Mucosa of gallbladder (tissue), 1 donor: Measurements from ENCODE around the gene LHX8. TPM values are rescaled to one million over a fixed set of nuclear protein-coding genes. Genes with fewer than 3 reads are reported as not detected.
"Not testable (repeated sequence)": the region's sequence is repeated elsewhere in the genome, so short reads cannot be mapped to it uniquely, and the experiment has no call there.

Experiments used
- DNase-seq: peaks from one replicate; pipeline ENCODE4 v3.0.0-alpha.2; 2020; ENCODE audit warnings: low spot score
- total RNA-seq: library from RNA; stranded (reverse); gene quantifications from one replicate; pipeline ENCODE4 v1.2.1, GENCODE V29; 2021
- donor health status: DM: no; HTN: no; CAD: no.

LHX8 gene
- total RNA-seq, 1 donor from 2014 or later, result 0.83 TPM

DNA sequence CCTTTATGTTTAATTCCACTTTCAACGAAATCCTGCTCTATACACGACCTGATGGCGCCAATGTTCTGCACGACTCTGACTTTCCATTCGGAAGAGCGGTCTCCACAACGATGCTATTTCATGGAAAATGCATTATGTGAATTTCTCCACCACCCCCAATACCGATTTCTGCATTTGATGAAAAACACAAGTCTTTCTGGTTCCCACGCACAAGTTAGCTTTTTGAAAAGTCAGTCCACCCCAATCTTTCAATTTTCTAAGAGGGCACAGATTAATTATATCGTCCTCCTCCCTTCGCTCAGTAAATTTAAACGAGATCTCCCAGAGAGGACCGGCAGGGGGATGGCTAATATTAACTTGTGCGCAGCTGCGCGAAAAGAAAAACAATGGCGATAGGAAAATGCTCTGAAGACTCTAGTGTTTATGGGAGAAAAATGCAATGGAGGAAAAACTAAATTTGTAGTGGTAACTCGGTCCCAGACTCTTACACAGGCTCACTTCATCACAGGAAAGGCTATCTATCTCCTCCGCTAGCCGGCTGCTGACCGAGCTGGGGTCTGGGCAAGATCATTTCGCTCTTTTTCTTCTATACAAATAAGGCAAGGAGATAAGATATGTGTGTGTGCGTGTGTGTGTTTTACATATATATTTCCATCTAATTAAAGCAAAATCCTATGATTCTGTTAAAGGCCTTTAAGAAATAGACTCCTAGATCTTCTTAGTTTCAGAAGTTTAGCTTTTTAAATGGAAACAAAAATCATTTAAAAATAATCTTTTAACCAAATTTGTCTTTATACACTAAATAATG, 1.2 kb upstream of the LHX8 start:
- no peak for DNase-seq

DNA sequence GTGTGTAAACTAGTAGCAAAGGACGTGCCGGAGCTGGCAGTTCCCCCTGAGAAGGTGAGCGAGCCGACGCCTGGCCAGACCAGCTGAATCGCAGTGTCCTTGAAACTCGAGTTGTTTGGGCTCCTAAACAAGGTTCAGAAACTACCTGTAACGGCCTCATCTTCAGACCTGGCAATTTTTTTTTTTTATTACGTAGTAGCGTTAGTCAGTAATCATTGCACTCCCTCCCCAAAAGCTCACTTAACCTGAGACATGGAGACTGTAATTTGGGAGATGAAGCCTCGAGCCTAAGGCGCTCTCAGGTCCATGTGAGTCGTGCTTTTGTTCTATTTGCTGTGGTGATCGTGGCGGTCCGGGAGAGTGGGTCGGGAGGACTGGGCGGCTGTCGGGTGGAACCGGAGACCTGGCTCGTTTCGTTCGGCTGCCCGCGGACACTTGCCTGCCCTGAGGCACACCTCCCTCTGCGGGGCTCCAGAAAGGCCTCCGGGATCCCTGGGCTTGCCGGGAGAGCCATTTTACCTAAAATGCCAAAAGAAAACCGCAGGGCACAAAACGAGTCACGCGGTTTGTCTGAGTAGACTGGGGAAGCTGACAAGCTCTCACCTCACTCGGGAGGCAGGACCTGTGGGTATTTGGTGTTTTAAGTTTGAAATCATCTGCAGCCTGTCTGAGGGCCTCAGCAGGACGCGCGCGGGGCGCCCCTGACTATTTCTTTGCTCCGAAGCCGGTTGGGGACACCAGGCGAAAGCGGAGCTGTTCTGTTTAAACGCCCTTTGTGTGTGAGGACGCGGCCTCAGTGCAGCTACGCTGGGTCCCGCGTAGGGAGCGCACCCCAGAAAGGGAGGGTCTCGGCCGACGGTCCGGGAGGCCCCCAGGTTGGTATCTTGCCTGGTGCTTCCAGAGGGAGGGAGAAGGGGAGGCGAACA, 722 bp downstream of the LHX8 start:
- no peak for DNase-seq

DNA sequence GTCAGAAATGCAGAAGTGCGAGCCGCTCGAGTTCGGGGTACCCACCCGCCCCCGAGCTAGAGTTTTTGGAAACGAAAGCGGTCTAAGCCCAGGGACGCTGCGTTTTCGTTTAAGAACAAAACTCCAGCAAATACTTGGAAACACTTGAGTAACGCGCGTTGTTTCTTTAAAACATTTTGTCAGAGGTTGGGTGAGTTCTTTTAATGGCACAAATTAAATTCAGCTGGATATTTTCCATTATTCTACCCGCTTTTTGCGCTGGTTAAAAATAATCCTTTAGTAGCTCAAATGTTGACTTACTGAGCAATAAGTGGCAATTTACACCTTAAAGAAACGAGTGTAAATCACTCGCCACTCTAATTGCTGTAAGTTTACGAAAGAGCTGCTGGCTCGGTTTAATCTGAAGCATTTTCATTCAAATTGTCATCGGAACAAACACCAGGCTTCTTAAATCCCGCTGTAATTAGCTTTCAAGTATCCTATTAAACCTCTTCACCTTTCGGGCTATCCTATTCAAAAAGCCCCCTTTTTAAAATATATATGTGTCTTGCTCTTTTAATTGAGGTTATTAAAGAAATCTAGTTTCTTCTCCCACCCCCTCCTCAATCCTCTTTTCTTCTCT, 1.5 kb downstream of the LHX8 start:
- DNase-seq, result no peak

DNA sequence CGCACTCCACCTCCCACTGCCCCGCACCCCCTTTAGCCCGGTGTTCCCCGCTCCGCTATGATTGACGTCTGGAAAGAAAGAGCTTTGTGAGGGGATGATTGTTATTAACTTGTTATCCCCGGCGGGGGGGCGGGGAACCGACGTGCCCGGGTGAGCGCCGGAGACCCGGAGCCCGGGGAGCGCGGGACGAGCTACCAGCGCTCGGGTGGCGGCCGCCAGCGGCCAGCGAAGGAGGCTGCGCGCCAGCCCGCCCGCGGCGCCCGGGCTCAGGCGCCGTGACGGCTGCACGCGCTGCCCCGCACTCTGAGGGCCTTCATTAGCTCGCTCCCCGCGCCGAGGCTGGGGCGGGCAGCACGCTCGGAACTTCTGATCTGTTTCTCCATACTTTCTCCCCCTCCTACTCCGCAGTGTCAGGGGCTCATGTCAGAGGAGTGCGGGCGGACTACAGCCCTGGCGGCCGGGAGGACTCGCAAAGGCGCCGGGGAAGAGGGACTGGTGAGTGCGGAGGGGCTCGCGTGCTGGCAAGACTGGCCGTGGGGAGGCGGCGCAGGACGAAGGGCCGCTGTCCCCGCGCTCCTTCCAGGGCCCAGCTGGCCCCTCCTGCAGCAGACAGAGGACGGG, 2.1 kb downstream of the LHX8 start:
- no peak for DNase-seq

DNA sequence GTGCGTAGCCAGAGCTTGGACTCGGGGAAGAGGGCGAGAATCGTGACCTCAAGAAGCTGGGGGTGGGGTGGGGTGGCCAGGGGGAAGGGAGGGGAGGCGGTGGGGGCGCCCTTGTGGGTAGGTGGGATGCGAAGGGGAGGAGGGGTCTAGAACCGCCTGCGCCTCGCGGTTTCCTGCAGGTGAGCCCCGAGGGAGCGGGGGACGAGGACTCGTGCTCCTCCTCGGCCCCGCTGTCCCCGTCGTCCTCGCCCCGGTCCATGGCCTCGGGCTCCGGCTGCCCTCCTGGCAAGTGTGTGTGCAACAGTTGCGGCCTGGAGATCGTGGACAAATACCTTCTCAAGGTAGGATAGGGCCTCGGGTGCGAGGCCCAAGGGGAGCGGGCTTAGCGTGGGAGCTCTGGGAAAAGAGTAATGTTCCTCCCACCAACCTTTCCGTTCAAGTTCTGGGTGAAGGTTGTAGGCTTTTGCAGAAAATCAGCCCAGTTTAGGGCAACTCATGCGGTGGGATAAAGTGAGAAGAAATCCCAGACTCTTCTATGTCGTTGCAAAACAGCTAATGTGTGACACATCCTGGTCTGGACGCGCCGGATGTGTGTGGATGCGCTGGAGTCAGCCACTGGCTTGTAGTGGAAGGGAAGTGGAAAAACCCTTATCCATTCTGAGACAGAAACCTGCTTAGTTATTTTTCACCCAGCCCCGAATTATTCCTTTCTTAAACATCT, 2.9 kb downstream of the LHX8 start:
- DNase-seq, result no peak

DNA sequence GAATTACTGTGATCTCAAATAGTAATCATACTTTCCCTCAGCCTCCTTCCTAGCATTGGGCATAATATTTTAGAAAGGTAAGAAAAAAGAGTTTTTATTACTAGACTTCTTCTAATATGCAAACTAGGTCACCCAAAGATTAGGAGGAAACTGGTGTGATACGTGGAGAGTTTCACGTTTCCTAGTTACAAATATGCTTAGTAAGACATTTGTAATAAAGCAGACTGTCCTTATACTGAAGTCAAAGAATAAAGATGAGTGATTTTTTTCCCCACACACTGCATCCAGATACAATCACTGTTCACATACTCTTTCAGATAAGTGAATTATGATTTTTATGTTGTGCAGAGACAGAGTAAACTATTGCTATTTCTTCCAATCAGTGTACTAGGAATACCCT, 17.9 kb downstream of the LHX8 start:
- DNase-seq, result no peak

DNA sequence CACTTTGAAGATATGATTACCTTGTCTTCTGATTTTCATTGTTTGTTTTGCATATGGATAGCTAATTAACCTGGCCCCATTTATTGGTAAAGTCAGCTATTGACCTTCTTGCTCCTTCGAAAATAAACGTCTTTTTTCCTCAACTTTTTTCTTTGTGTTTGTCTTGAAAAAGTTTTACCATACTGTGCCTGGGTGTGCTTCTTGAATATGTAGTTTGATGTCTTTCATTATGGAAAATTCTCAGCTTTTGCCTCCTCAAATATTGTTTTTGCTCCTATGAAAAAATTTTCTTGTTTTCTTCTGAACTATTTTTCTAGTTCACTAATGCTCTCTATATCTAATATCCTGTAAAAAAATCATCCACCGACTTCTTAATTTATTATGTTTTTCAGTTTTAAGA, 25.0 kb downstream of the LHX8 start:
- no peak for DNase-seq

DNA sequence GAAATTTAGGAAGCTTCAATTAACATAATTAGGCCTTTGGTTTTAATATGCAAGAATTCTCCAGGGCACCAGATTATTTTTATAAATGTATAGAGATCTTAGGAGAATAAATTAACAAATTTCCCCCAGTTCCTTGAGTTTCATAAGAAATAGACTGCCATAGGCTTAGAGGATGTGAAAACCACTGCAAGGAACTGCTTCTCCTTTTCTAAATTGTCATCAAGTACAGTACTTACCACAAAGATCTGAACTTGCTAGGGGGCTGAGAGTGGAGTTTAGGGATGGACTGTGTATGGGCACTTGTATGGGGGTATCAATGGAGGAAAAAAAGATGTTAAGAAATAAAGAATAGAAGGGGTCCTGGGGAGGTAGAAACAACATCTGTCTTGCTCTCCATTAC, 31.1 kb downstream of the LHX8 start:
- no peak for DNase-seq

DNA sequence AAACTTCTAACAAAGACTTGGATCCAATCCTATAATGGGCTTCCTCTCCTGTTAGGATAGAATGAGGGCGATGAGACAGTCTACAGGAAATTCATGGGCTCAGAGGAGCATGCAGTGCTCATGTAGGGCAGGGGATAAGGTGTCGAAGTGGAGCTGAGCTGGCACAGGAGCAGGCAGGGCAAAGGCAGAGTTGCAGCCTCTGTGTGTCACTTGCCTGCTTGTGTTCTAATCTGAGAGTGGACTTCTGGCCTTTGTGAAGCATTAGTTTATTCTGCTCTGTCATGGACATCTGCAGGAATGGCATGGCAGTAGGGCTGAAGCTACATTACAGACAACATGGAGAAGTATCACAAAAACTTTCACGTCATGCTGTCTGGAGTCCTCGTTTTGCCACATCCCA, 32.6 kb downstream of the LHX8 start:
- DNase-seq, result no peak

DNA sequence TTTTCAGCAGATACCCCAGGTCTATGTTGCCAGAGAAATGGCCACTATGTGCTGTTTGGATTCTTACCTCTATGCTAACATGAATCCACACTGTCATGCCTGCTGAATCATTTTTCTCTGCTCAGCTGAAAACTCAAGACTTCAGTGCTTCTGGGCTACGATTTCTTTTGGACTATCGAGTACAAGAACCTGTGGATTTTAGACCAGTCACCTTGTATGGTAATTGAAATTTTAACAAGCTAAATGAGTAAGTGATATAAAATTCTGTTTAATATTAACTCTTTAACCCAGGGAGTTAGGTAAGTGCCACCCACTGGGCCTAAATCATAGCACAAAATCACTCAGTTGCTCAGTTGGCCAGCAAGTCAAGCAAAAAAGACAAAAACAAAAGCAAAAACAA, 35.8 kb downstream of the LHX8 start:
- no peak for DNase-seq

DNA sequence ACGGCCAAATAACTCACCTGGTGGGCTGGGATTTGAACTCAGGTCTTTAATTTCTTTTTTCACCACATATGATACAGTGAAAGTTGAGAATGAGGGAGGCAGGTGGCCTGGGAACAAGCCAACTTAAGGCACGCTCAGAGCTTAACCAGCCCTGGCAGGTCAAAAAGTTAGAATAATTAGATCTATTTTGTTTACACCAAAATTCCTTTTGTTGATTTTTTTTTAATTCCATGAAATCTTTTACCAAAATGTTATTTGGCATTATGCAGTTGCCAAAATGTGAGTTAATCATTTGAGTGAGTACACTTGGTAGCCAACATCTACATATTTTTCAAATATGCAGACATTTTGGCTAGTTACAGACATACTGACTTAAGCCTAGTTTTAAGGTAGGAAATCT, 36.8 kb downstream of the LHX8 start:
- DNase-seq, result no peak

DNA sequence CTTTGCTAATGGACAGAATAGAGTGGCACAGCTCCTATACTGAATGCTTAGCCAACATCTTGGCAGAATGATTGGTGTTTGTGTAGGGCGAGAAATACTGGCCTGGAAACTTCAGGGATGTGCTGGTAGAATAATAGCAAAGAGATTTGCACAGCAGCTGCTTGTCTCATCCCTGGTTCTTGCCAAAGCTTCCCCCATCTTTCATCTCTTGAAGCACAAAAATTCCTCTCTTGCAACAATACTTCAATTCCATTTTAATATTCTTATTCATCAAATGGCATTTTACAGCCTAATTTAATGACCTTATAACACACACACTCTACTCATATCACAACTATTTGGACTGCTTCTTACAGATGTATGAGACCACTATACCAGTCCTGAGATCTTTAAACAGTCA, 37.7 kb downstream of the LHX8 start:
- no peak for DNase-seq

DNA sequence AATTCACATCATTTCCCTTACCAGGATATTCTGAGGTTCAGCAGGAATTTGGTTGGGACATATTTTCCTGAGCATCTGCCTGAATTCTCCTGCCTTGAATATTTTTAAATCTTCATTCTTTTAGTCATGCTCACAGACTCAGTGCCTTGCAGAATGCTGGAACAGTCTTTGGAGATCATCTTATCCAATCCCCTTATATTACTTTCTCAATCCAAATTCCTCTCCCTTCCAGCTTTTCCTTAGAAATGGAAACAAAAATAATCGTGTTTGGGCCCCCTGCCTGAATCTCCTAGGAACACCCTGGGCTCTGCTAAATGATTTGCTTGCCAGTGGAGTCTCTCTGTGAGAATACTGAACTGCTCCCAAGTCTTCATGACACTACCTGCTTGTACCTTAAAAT, 38.4 kb downstream of the LHX8 start:
- DNase-seq, result no peak

DNA sequence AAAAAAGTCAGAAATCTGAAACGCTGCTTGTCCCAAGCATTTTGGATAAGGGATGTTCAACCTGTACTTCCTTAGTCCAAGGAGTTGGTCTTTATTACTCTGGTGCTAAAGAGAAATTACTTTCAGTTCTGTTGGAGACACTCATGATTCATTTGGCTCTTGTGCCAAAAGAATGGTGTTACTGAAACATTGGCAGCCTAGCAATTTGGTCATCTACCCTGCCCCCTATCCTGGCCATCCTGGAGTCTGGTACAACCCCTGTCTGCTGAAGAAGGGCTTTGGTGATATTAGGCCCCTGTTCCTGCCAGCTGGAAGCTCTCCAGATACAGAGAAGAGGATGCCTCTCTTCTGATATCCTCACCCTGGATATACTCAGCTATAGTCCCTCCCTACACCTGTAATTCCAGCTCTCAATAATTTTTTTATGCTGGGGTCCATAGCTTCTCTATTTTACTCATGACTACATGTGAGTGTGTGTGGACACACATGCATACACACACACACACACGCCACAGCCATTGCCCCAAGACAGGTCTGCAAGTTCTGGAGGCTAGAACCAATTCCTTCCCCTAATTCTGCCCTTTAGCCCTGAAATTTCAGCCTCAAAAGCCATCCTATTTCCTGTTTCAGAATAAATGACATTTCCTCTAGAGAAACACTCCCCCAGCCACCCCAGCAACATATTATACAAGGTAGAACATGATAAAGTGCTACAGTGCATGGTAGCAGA, 40.0 kb downstream of the LHX8 start:
- no peak for DNase-seq

DNA sequence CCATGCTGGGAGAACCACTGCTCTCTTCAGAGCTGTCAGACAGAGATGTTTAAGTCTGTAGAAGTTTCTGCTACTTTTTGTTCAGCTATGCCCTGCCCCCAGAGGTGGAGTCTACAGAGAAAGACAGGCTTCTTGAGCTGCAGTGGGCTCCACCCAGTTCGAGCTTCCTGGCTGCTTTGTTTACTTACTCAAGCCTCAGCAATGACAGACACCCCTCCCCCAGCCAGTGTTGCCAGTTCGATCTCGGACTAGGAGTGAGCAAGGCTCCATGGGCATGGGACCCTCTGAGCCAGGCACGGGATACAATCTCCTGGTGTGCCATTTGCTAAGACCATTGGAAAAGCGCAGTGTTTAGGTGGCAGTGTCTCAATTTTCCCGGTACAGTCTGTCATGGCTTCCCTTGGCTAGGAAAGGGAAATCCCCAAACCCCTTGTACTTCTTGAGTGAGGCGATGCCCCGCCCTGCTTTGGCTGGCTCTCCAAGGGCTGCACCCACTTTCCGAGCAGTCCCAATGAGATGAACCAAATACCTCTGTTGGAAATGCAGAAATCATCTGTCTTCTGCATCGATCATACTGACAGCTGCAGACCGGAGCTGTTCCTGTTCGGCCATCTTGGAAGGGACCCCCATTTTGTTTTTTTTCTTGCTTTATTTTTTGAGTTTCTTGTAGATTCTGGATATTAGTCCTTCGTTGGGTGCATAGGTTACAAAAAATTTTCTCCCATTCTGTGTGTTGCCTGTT, 47.2 kb downstream of the LHX8 start:
- not testable (repeated sequence) for DNase-seq

DNA sequence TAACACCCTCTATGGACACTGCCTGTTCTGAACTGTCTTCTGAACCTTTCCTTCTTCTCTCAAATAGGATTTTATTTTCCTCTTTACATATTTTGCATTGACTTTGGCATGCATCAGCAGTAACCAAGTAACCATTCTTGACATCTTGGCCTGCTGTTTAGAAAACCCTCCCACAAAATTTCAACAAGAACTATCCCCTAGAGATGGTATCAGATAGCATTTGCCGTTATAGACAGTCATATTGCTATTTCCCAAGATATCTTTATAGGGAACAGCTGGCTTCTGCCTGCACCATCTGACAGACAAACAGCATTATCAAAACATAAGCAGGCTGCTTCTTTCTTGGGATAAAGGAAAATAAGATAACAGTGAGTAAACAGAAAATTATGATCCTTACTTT, 54.7 kb downstream of the LHX8 start:
- DNase-seq, result no peak

DNA sequence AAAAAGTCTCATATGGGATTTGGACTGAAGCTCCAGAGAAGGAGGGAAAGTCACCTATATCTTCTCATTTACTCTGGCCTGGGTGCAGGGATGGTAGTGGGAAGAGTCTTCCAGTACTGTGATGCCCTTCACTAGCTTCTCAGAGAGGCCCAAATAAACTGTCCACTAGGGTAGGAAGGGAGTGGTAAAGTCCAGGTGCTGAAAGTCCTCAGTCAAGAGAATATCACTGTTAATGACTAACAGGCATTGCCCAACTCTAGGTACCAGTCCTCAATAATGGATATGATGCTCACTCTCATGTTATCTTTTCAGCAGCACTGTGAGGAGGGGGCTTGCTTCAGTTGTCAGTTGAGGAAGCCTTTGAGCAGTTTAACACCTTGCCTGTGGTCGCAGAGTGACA, 64.0 kb downstream of the LHX8 start:
- DNase-seq, result no peak

DNA sequence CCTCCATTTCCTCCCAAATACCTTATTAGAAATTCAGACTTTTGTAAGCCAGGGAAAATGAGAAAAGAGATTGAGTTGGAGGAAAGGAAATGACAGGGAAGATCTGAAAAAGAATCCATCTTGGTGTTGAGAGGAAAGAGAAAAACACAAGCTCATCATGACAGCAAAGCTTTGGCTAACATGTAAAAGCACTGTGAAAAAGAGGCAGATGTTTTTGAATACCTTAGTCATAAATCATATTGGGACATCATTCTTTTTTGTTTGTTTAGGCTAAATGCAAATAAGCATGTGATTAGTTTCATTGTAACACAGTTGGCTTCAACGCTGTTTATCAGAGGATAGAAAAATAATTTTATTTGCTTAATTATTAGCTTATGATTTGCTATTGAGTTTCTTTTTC, 64.6 kb downstream of the LHX8 start:
- DNase-seq, result no peak

DNA sequence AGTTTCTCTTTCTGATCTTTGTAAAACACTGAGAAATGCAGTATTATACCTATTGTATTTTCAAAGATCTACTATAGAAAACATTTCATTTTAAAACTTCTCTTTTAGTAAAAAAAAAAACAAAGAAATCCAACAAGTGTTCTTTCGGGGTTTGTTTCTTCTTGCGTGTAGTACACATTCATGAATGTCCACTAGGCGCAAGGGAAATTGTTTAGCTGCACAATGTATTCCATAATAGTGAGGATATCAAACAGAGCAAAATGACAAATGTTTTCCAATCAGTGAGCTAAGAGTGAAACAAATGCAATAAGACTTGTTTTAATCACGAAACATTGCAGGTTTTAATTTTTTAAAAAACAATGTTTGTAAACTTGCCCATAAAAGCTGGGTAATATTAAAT, 68.6 kb downstream of the LHX8 start:
- no peak for DNase-seq
